WTC11 (cell line): ENCODE data around the gene CALY. TPM values are rescaled to one million over a fixed set of nuclear protein-coding genes. Genes with fewer than 3 reads are reported as not detected.

ENCODE experiments used
- ATAC-seq: fragments of 200-7000 bp; cut with Tn5 transposase; 2 replicates; pipeline ENCODE4 v1.10.0; 2021; ENCODE audit warnings: mild to moderate bottlenecking, moderate library complexity
- CTCF ChIA-PET: fragments of 300-600 bp; sonication (Branson Sonifier 250); formaldehyde crosslinking; loops from one replicate; lab custom pipeline; 2021; ENCODE audit warnings: antibody characterized with exemption; lab: Charles Lee
- POLR2A ChIA-PET: fragments of 350-600 bp; sonication (Branson Sonifier 250); formaldehyde crosslinking; loops from one replicate; lab custom pipeline; 2021; ENCODE audit warnings: antibody characterized with exemption; lab: Charles Lee
- DNase-seq: peaks from one replicate; pipeline ENCODE4 v3.0.0; 2021; ENCODE audit warnings: low spot score
- H3K27ac Mint-ChIP-seq: 2 replicates; pipeline ENCODE4 v1.8.0; 2021; ENCODE audit warnings: mixed read lengths
- H3K27me3 Mint-ChIP-seq: 2 replicates; pipeline ENCODE4 v1.8.0; 2021; ENCODE audit warnings: low read depth, mild to moderate bottlenecking, moderate library complexity, mixed read lengths
- H3K36me3 Mint-ChIP-seq: 2 replicates; pipeline ENCODE4 v1.8.0; 2021; ENCODE audit warnings: mixed read lengths
- H3K4me1 Mint-ChIP-seq: 2 replicates; pipeline ENCODE4 v1.8.0; 2022; ENCODE audit warnings: mixed read lengths
- H3K4me3 Mint-ChIP-seq: 2 replicates; pipeline ENCODE4 v1.8.0; 2021; ENCODE audit warnings: mild to moderate bottlenecking, moderate library complexity, mixed read lengths
- H3K9me3 Mint-ChIP-seq: 2 replicates; pipeline ENCODE4 v1.8.0; 2021; ENCODE audit warnings: mixed read lengths
- ARID4B ChIP-seq: sonication (generic); formaldehyde crosslinking; IDR thresholded peaks from 2 replicates; pipeline ENCODE4 v1.8.0; 2023; ENCODE audit warnings: missing genetic modification reagents, mild to moderate bottlenecking, borderline replicate concordance
- ATF1 ChIP-seq: sonication (generic); formaldehyde crosslinking; IDR thresholded peaks from 2 replicates; pipeline ENCODE4 v1.8.1; 2023; ENCODE audit warnings: mild to moderate bottlenecking, moderate library complexity, missing genetic modification reagents
- CBFB ChIP-seq: sonication (generic); formaldehyde crosslinking; IDR thresholded peaks from 2 replicates; pipeline ENCODE4 v1.8.1; 2022; ENCODE audit warnings: mild to moderate bottlenecking, low read depth, missing genetic modification reagents
- CREM ChIP-seq: sonication (generic); formaldehyde crosslinking; IDR thresholded peaks from 2 replicates; pipeline ENCODE4 v1.8.1; 2022; ENCODE audit warnings: mild to moderate bottlenecking, missing genetic modification reagents, moderate library complexity
- CTCF ChIP-seq: fragments of 200-600 bp; IDR thresholded peaks from 2 replicates; pipeline ENCODE4 v1.8.0; 2022; ENCODE audit warnings: antibody characterized with exemption
- E2F4 ChIP-seq: sonication (generic); formaldehyde crosslinking; IDR thresholded peaks from 2 replicates; pipeline ENCODE4 v1.8.1; 2022; ENCODE audit warnings: low read depth, mild to moderate bottlenecking, moderate library complexity, missing genetic modification reagents, borderline replicate concordance
- ERG ChIP-seq: fragments of 250-450 bp; sonication (Bioruptor Pico); IDR thresholded peaks from 2 replicates; pipeline ENCODE4 v1.8.0; 2021; ENCODE audit warnings: mild to moderate bottlenecking
- ESRRA ChIP-seq: sonication (generic); formaldehyde crosslinking; IDR thresholded peaks from 2 replicates; pipeline ENCODE4 v1.8.1; 2022; ENCODE audit warnings: mild to moderate bottlenecking, missing genetic modification reagents, borderline replicate concordance
- FOXK1 ChIP-seq: sonication (generic); formaldehyde crosslinking; IDR thresholded peaks from 2 replicates; pipeline ENCODE4 v1.8.0; 2022; ENCODE audit warnings: mild to moderate bottlenecking, moderate library complexity, missing genetic modification reagents
- GTF2I ChIP-seq: fragments of 250-450 bp; sonication (Bioruptor Pico); conservative IDR thresholded peaks from 2 replicates; pipeline ENCODE4 v1.4.0; 2021; ENCODE audit warnings: mild to moderate bottlenecking
- HMGA2 ChIP-seq: fragments of 250-450 bp; sonication (Bioruptor Pico); IDR thresholded peaks from 2 replicates; pipeline ENCODE4 v1.4.0; 2021; ENCODE audit warnings: mild to moderate bottlenecking, moderate library complexity
- IRF2 ChIP-seq: sonication (generic); formaldehyde crosslinking; IDR thresholded peaks from 2 replicates; pipeline ENCODE4 v1.8.0; 2022; ENCODE audit warnings: low read depth, missing genetic modification reagents, borderline replicate concordance
- NFATC4 ChIP-seq: fragments of 250-450 bp; sonication (Bioruptor Pico); IDR thresholded peaks from 2 replicates; pipeline ENCODE4 v1.9.0; 2021; ENCODE audit warnings: mild to moderate bottlenecking
- NFYB ChIP-seq: sonication (generic); formaldehyde crosslinking; conservative IDR thresholded peaks from 2 replicates; pipeline ENCODE4 v1.8.0; 2022; ENCODE audit warnings: low read depth, missing genetic modification reagents
- OVOL2 ChIP-seq: fragments of 250-450 bp; sonication (Bioruptor Pico); IDR thresholded peaks from 2 replicates; pipeline ENCODE4 v1.9.0; 2021; ENCODE audit warnings: mild to moderate bottlenecking, borderline replicate concordance
- PREB ChIP-seq: sonication (generic); formaldehyde crosslinking; IDR thresholded peaks from 2 replicates; pipeline ENCODE4 v1.8.1; 2022; ENCODE audit warnings: mild to moderate bottlenecking, missing genetic modification reagents, moderate library complexity, borderline replicate concordance
- RORB ChIP-seq: fragments of 250-450 bp; sonication (Bioruptor Pico); IDR thresholded peaks from 2 replicates; pipeline ENCODE4 v1.9.0; 2021; ENCODE audit warnings: mild to moderate bottlenecking
- STAT6 ChIP-seq: sonication (generic); formaldehyde crosslinking; conservative IDR thresholded peaks from 2 replicates; pipeline ENCODE4 v1.8.1; 2023; ENCODE audit warnings: mild to moderate bottlenecking, low read depth, missing genetic modification reagents, moderate library complexity
- TP53 ChIP-seq: sonication (generic); formaldehyde crosslinking; IDR thresholded peaks from 2 replicates; pipeline ENCODE4 v1.8.1; 2023; ENCODE audit warnings: mild to moderate bottlenecking, missing genetic modification reagents
- USF2 ChIP-seq: sonication (generic); formaldehyde crosslinking; IDR thresholded peaks from 2 replicates; pipeline ENCODE4 v1.8.1; 2023; ENCODE audit warnings: mild to moderate bottlenecking, missing genetic modification reagents, moderate library complexity
- ZNF121 ChIP-seq: sonication (generic); formaldehyde crosslinking; IDR thresholded peaks from 2 replicates; pipeline ENCODE4 v1.8.0; 2023; ENCODE audit warnings: missing genetic modification reagents
- ZNF232 ChIP-seq: sonication (generic); formaldehyde crosslinking; IDR thresholded peaks from 2 replicates; pipeline ENCODE4 v1.8.0; 2022; ENCODE audit warnings: mild to moderate bottlenecking, missing genetic modification reagents
- ZNF416 ChIP-seq: fragments of 250-450 bp; sonication (Bioruptor Pico); IDR thresholded peaks from 2 replicates; pipeline ENCODE4 v1.9.0; 2021; ENCODE audit warnings: mild to moderate bottlenecking, inconsistent platforms
- ZNF423 ChIP-seq: fragments of 250-450 bp; sonication (Bioruptor Pico); IDR thresholded peaks from 2 replicates; pipeline ENCODE4 v2.1.2; 2022; ENCODE audit warnings: mild to moderate bottlenecking, moderate library complexity
- total RNA-seq: library from RNA; stranded (reverse); gene quantifications from 3 replicates; pipeline ENCODE4 v1.2.3, GENCODE V29; 2021

The CALY gene
- total RNA-seq, 1 experiment from 2014 or later, result 0.63 TPM

GRCh38 chr10:133306097-133306476 lies 30.6 kb downstream of the CALY start:
- Mint-ChIP-seq H3K27me3 (no peaks in the 10 kb centered on the region), H3K36me3 (peaks cover 11% of the 10 kb centered on the region; the same call in 1 of the 2 replicates), H3K4me3 (no peak overlapping the region), H3K27ac (no peak overlapping the region), H3K9me3 (no peaks in the 10 kb centered on the region), H3K4me1 (peaks cover 15% of the 10 kb centered on the region)
- POLR2A ChIA-PET, result no interaction called here
- TF ChIP-seq ERG (CRISPR knock-in tag) (no peak), CREM (CRISPR knock-in tag) (no peak), ZNF423 (CRISPR knock-in tag) (no peak), NFYB (CRISPR knock-in tag) (no peak), PREB (CRISPR knock-in tag) (no peak), TP53 (CRISPR knock-in tag) (no peak), FOXK1 (CRISPR knock-in tag) (no peak), ESRRA (CRISPR knock-in tag) (no peak), CBFB (no peak), ARID4B (CRISPR knock-in tag) (no peak), HMGA2 (CRISPR knock-in tag) (no peak)
- no peak for DNase-seq
- CTCF ChIA-PET, result no interaction called here
- ATAC-seq, result no peak

- POLR2A ChIA-PET, result no interaction called here
- peaks cover 32% of the 10 kb centered on the region for H3K36me3 Mint-ChIP-seq
- DNase-seq (no peak), ATAC-seq (no peak)
- peaks cover 12% of the 10 kb centered on the region for H3K4me1 Mint-ChIP-seq
- CTCF ChIA-PET, result interaction anchor here (1.6 to 2.1 kb wide), 3 partner anchors 11 to 48 kb away, joined by 4 to 5 read pairs (median 4); no protein-coding TSS in a partner anchor
- H3K9me3 Mint-ChIP-seq, result no peaks in the 10 kb centered on the region
- H3K27ac Mint-ChIP-seq, result no peak overlapping the region
- TF ChIP-seq NFATC4 (CRISPR knock-in tag) (no peak), GTF2I (CRISPR knock-in tag) (no peak), USF2 (no peak), IRF2 (CRISPR knock-in tag) (no peak), ATF1 (no peak), STAT6 (CRISPR knock-in tag) (no peak), ZNF121 (CRISPR knock-in tag) (no peak), E2F4 (no peak), OVOL2 (no peak), ZNF232 (CRISPR knock-in tag) (no peak), RORB (CRISPR knock-in tag) (no peak), CTCF (no peak), ZNF416 (CRISPR knock-in tag) (no peak)
- no peaks in the 10 kb centered on the region for H3K27me3 Mint-ChIP-seq
- no peak overlapping the region for H3K4me3 Mint-ChIP-seq
Observed at GRCh38 chr10:133303206-133303605, 33.5 kb downstream of the CALY start.
